Mesodermal cell (in vitro differentiated cells): Measurements from ENCODE around the gene CENPC.
"Not testable (repeated sequence)": the region's sequence is repeated elsewhere in the genome, so short reads cannot be mapped to it uniquely, and the experiment has no call there.

Experiments used
- H3K27ac ChIP-seq: 2 replicates; pipeline ENCODE4 v1.7.0; 2013; ENCODE audit warnings: mild to moderate bottlenecking, low read depth, low read length, moderate library complexity; ENCODE audit not compliant: severe bottlenecking
- H3K36me3 ChIP-seq: 2 replicates; pipeline ENCODE4 v1.7.1; 2013; ENCODE audit warnings: mild to moderate bottlenecking, low read length, moderate library complexity; ENCODE audit not compliant: control insufficient read depth, insufficient read depth
- H3K4me1 ChIP-seq: one replicate; pipeline ENCODE4 v1.7.1; 2013; ENCODE audit warnings: mild to moderate bottlenecking, low read length; ENCODE audit not compliant: insufficient read depth, control insufficient read depth, poor library complexity, severe bottlenecking
- H3K4me3 ChIP-seq: 2 replicates; pipeline ENCODE4 v1.7.0; 2013; ENCODE audit warnings: low read length, control low read depth, mild to moderate bottlenecking; ENCODE audit not compliant: insufficient read depth, poor library complexity, severe bottlenecking; ENCODE audit errors: extremely low read depth
- H3K9me3 ChIP-seq: 2 replicates; pipeline ENCODE4 v1.7.1; 2013; ENCODE audit warnings: mild to moderate bottlenecking, low read length, moderate library complexity; ENCODE audit not compliant: control insufficient read depth
- WGBS, 2 experiments: methylation state at CpG; one replicate each; pipeline ENCODE4 v1.1.5; 2013; ENCODE audit warnings: missing lambda C conversion rate in 2 of 2; ENCODE audit not compliant: insufficient coverage in 2 of 2; 5-methylcytosine and 5-hydroxymethylcytosine counted together

The CENPC gene

DNA sequence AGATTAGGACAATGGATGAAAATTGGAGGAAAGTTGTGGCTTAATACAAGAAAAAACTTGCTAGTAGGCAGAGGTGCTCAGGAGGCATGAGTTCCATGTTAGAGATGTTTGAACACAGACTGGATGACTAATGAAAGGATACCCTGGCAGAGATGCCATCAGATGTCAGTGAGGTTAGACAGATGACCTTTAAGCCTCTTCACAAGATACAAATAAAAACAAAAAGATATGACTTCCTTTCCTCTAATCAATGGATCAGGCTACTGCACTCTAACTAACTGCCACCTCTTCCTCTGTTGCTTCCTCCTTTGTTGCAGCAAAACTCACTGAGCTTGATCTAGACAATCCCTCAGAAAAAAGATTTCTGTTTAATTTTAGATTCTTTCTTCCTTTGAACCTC is 27.9 kb upstream of the CENPC start:
- H3K4me3 ChIP-seq = no peak overlapping the region
- peaks cover 6% of the 10 kb centered on the region for H3K4me1 ChIP-seq
- H3K27ac ChIP-seq = no peak overlapping the region
- no peaks in the 10 kb centered on the region for H3K9me3 ChIP-seq
- H3K36me3 ChIP-seq = no peaks in the 10 kb centered on the region

DNA sequence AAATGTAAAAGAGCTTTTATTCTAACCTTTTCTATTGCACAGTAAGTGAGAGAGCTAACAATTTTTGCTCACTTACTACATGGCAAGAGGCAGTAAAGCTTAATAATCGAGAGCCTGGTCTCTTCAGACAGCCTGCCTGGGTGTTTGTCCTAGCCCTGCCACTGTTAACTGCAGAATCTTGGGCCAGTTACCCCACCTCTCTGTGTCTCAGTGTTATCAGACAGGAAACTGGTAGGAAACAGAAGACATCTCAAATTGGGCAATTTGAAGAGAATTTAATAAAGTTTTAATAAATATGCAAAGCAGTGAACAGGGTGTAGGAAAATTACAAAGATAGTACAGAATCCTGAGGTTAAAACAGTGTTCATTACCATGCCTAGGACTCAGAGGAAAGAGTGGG is 26.7 kb upstream of the CENPC start:
- no peak overlapping the region for H3K27ac ChIP-seq
- no peaks in the 10 kb centered on the region for H3K9me3 ChIP-seq
- 50 to 83% methylated on average over 1 of the region's 1 CpG for WGBS, 2 experiments
- H3K4me1 ChIP-seq = peaks cover 6% of the 10 kb centered on the region
- no peak overlapping the region for H3K4me3 ChIP-seq
- H3K36me3 ChIP-seq = no peaks in the 10 kb centered on the region

DNA sequence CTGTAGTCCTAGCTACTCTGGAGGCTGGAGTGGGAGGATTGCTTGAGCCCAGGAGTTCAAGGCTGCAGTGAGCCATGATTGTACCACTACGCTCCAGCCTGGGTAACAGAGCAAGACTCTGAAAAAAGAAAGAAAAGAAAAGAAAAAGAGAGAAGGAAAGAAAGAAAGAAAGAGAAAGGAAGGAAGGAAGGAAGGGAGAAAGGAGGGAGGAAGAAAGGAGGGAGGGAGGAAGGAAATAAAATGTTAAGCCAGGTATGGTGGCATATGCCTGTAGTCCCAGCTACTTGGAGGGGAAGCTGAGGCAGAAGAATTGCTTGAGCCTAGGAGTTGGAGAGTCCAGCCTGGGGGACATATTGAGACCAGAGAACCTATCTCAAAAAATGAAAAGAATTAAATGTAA is 25.2 kb upstream of the CENPC start:
- H3K4me1 ChIP-seq = peaks cover 6% of the 10 kb centered on the region
- H3K9me3 ChIP-seq = no peaks in the 10 kb centered on the region
- WGBS, 2 experiments = 100% methylated on average over 1 of the region's 1 CpG; no CpG with 5 or more reads in 1 of the 2 experiments
- no peak overlapping the region for H3K4me3 ChIP-seq
- no peaks in the 10 kb centered on the region for H3K36me3 ChIP-seq
- H3K27ac ChIP-seq = no peak overlapping the region

DNA sequence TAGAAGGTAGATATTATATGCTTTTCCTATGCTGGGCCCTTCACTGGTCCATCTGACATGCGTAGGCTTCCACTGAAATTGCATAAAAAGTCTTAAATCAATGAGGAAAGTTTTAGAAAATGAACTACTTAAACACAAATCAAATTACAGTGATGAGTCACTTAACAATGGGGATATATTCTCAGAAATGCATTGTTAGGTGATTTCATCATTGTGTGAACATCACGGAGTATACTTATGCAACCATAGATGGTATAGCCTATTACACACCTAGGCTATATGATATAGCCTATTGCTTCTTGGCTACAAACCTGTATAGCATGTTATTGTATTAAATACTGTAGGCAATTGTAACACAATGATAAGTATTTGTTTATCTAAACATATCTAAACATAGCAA is 23.5 kb upstream of the CENPC start:
- H3K36me3 ChIP-seq = no peaks in the 10 kb centered on the region
- WGBS, 2 experiments = no CpG with 5 or more reads among the region's 2 CpGs
- H3K4me3 ChIP-seq = no peak overlapping the region
- no peaks in the 10 kb centered on the region for H3K9me3 ChIP-seq
- H3K4me1 ChIP-seq = peaks cover 6% of the 10 kb centered on the region
- no peak overlapping the region for H3K27ac ChIP-seq

DNA sequence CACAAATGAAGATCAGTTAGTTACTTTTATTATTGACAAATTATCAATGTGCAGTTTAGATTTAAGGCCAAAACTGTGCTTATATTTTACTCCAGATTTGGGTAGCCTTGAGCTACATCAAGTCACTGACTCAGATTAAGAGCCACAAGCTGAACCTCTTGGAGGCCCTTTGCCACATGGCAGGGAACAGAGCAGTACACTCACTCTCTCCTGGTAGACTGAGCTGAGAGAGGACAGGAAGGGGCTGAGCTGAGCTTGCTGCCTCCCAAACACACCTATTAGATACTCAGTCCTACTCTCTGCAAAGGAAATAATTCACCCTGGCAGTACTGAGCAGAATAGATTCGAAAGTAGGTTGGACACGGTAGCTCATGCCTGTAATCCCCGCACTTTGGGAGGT is 21.0 kb upstream of the CENPC start:
- Histone ChIP-seq H3K36me3 (no peaks in the 10 kb centered on the region), H3K4me1 (no peaks in the 10 kb centered on the region), H3K27ac (no peak overlapping the region), H3K4me3 (no peak overlapping the region), H3K9me3 (no peaks in the 10 kb centered on the region)
- WGBS, 2 experiments = 96% methylated on average over 3 of the region's 3 CpGs; no CpG with 5 or more reads in 1 of the 2 experiments

DNA sequence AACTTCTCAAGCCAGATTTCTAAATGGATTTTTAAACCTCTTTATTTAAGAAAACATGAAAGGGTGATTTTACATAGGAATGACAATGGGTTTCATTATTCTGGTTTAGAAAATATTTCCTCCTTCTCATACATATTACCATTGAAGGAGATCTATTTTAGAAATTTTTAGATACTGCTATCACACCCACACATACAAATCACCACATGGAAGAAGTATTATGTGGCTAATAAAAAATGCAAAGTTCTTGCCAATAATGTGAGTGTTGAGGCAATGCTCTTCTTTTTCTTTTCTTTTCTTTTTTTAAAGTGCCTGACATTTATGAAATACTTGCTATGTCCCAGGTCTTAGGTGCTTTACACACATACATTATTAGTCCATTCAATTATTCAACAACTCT is 20.0 kb upstream of the CENPC start:
- H3K9me3 ChIP-seq = no peaks in the 10 kb centered on the region
- H3K4me3 ChIP-seq = no peak overlapping the region

DNA sequence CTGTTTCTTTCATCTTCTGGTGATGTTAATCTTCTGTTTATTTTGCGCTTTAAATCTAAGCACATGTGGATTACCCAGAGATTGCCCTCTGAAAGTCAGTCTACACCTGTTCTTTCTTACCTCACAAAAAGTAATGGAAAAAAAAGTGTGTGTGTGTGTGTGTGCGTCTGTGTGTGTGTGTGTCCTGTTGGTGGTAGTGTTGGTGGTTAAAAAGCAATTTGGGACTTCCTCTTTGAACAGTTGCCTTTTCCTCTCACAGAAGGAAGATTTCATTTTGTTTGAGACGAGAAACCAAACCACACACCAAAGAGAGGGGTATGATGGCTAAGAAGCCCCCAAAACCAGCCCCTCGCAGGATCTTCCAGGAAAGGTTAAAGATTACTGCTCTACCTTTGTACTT is 13.2 kb upstream of the CENPC start, which contains the start of gene STAP1:
STAP1 (plus strand) TSS at position 235 of the 400 bp plus-strand sequence; CDS start at position 318, 83 bp downstream.
- no peaks in the 10 kb centered on the region for H3K4me1 ChIP-seq
- H3K36me3 ChIP-seq = no peaks in the 10 kb centered on the region
- no CpG with 5 or more reads among the region's 4 CpGs for WGBS, 2 experiments
- no peaks in the 10 kb centered on the region for H3K9me3 ChIP-seq
- H3K4me3 ChIP-seq = no peak within 1 kb of the TSS
- H3K27ac ChIP-seq = no peak within 1 kb of the TSS

More for the DNA sequence above, 20.0 kb upstream of the CENPC start:
- Histone ChIP-seq H3K27ac (no peak overlapping the region), H3K36me3 (no peaks in the 10 kb centered on the region), H3K4me1 (no peaks in the 10 kb centered on the region)

DNA sequence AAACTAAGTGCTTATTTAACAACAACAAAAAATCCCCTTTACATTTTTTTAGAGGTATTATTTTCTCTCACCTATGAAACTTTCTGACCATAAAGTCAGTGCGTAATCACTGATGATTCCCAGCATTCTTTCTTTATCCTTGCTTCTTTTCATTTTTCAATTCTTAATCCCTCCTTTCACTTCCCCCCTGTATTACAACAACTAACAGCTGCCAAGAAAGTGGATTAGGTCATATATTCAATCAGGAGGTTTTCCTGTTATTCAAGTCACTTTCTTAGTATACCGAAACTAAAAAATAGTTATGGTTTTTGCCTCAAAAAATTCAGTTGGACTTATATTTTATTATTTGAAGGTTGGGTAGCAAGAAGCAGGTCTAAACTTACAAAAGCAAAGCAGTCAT is 11.1 kb upstream of the CENPC start:
- H3K27ac ChIP-seq = no peak overlapping the region
- WGBS, 2 experiments = 100% methylated on average over 1 of the region's 2 CpGs

DNA sequence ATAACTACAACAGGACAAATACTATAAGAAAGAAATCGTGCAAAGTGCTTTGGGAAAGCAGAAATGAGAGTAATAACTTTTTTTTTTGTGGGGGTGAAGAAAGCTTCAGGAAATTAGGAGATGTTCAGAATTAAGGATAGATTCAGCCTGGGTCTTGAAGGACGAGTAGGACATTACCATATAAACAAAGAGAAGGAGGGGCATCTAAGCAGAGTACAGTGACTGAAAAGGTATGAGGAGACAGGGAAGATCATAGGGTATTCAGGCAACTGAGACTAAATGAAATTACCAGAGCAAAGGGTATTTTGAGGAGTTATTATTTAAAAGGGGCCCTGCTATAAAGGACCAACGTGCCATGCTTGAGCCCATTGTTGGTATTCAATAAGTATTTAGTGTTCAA is 10.1 kb upstream of the CENPC start:
- Histone ChIP-seq H3K4me1 (no peaks in the 10 kb centered on the region), H3K27ac (no peak overlapping the region), H3K4me3 (no peak overlapping the region), H3K36me3 (no peaks in the 10 kb centered on the region), H3K9me3 (no peaks in the 10 kb centered on the region)
- 77% methylated on average over 2 of the region's 3 CpGs; no CpG with 5 or more reads in 1 of the 2 experiments for WGBS, 2 experiments

More for the DNA sequence above, 11.1 kb upstream of the CENPC start:
- no peak overlapping the region for H3K4me3 ChIP-seq
- no peaks in the 10 kb centered on the region for H3K36me3 ChIP-seq
- no peaks in the 10 kb centered on the region for H3K4me1 ChIP-seq
- no peaks in the 10 kb centered on the region for H3K9me3 ChIP-seq

DNA sequence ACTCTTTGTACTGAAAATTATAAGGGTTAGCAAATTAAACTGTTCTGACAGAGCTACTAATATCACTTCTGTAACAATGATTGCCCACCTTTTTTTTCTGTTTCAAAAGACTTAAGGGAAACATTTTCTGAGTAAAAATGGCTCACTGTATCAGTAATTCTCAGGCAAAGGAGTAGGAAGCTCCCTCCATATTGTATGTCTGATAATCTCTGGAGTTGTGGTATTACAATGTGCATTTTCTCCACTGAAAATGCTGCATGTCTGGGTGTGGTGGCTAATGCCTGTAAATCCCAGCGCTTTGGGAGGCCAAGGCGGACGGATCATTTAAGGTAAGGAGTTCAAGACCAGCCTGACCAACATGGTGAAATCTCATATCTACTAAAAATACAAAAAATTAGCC is 8.8 kb upstream of the CENPC start:
- no peaks in the 10 kb centered on the region for H3K36me3 ChIP-seq
- H3K27ac ChIP-seq = no peak overlapping the region
- H3K9me3 ChIP-seq = no peaks in the 10 kb centered on the region
- no peaks in the 10 kb centered on the region for H3K4me1 ChIP-seq
- 67% methylated on average over 1 of the region's 3 CpGs; no CpG with 5 or more reads in 1 of the 2 experiments for WGBS, 2 experiments
- no peak overlapping the region for H3K4me3 ChIP-seq

DNA sequence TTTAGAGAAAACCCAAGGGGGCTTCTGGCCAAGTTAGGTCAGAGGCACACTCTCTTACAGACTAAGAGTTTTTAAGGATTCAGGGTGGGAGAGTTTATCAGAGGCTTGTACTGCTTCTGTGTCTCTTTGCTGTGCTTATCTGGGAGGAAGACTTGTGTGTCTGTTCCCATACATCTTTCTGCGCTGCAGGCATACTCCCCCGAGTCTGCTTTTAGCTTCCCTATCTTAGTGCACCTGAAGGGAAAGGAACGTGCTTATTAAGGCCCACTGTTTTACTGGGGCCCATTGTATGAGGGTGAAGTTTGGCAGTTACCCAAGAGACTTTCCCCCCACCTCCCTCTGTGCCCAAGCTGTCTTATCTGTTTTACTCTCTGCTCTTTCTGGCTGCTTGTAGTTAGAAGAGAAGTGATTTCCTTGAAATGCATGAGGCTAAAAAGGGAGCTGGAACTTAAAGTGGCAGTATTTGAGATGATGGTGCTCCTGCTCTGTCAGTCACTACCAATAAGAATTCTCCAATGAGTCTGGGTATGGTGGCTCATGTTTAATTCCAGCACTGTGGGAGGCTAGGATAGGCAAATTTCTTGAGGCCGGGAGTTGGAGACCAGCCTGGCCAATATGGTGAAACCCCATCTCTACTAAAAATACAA is 7.0 kb upstream of the CENPC start:
- not testable (repeated sequence) for H3K36me3 ChIP-seq, H3K4me1 ChIP-seq, H3K9me3 ChIP-seq, H3K4me3 ChIP-seq, H3K27ac ChIP-seq
- 100% methylated on average over 1 of the region's 4 CpGs; no CpG with 5 or more reads in 1 of the 2 experiments for WGBS, 2 experiments
